PC-9 (cell line): Measurements from ENCODE around the gene GOLM1. TPM values are rescaled to one million over a fixed set of nuclear protein-coding genes. Genes with fewer than 3 reads are reported as not detected.

Experiments used
- BruUV-seq: library from RNA; stranded (reverse); fragments of 400-500 nt; replicated peaks from 2 replicates; lab custom pipeline; 2021; lab: Mats Ljungman, UMichigan
- CTCF ChIA-PET: fragments of 300-600 bp; sonication (Branson Sonifier 250); formaldehyde crosslinking; loops from one replicate; lab custom pipeline; 2022; ENCODE audit warnings: antibody characterized with exemption; lab: Charles Lee
- POLR2A ChIA-PET: fragments of 300-600 bp; sonication (Branson Sonifier 250); formaldehyde crosslinking; loops from one replicate; lab custom pipeline; 2022; ENCODE audit warnings: antibody characterized with exemption; ENCODE audit not compliant: unreplicated experiment; lab: Charles Lee
- DNase-seq, 2 experiments: peaks; one replicate each; pipeline versions ENCODE4 v3.0.0 to v3.0.0-alpha.2; 2015 to 2022; ENCODE audit warnings: mixed read lengths in 1 of 2
- H2AFZ ChIP-seq: fragments of 200-600 bp; sonication (generic); 2 replicates; pipeline ENCODE4 v1.8.1; 2017; ENCODE audit warnings: antibody characterized with exemption
- H3F3A ChIP-seq: fragments of 200-600 bp; sonication (generic); 2 replicates; pipeline ENCODE4 v1.8.1; 2017; ENCODE audit warnings: antibody characterized with exemption, mild to moderate bottlenecking, low read depth; ENCODE audit not compliant: insufficient read depth
- H3K27ac ChIP-seq: fragments of 200-600 bp; sonication (generic); 2 replicates; pipeline ENCODE4 v1.6.1; 2016; ENCODE audit warnings: mixed run types
- H3K27me3 ChIP-seq: fragments of 200-600 bp; sonication (generic); 2 replicates; pipeline ENCODE4 v1.6.1; 2016; ENCODE audit warnings: low read depth, mixed run types; ENCODE audit not compliant: insufficient read depth
- H3K36me3 ChIP-seq: fragments of 200-600 bp; sonication (generic); 2 replicates; pipeline ENCODE4 v1.6.1; 2016; ENCODE audit warnings: low read depth, mixed run types
- H3K4me1 ChIP-seq: fragments of 200-600 bp; sonication (generic); replicated peaks from 2 replicates; pipeline ENCODE4 v1.6.1; 2016; ENCODE audit warnings: mixed run types; ENCODE audit not compliant: insufficient read depth
- H3K4me2 ChIP-seq: fragments of 200-600 bp; sonication (generic); 2 replicates; pipeline ENCODE4 v1.6.1; 2017; ENCODE audit warnings: mixed run types
- H3K4me3 ChIP-seq: fragments of 200-600 bp; sonication (generic); 2 replicates; pipeline ENCODE4 v1.6.1; 2016; ENCODE audit warnings: mixed run types
- H3K79me2 ChIP-seq: fragments of 200-600 bp; sonication (generic); 2 replicates; pipeline ENCODE4 v1.6.1; 2017; ENCODE audit warnings: low read depth, mixed run types
- H3K9me2 ChIP-seq: fragments of 200-600 bp; sonication (generic); 2 replicates; pipeline ENCODE4 v1.8.1; 2017; ENCODE audit warnings: mild to moderate bottlenecking; ENCODE audit not compliant: insufficient read depth
- H3K9me3 ChIP-seq: fragments of 200-600 bp; sonication (generic); 2 replicates; pipeline ENCODE4 v1.8.1; 2016; ENCODE audit warnings: low read depth; ENCODE audit not compliant: insufficient read depth
- H4K20me1 ChIP-seq: fragments of 200-600 bp; sonication (generic); 2 replicates; pipeline ENCODE4 v1.8.1; 2017; ENCODE audit not compliant: insufficient read depth
- CTCF ChIP-seq: fragments of 200-600 bp; sonication (generic); conservative IDR thresholded peaks from 2 replicates; pipeline ENCODE4 v1.6.1; 2017; ENCODE audit warnings: mixed run types, antibody characterized with exemption, mild to moderate bottlenecking, moderate library complexity
- EZH2 ChIP-seq: fragments of 200-600 bp; sonication (generic); IDR thresholded peaks from 2 replicates; pipeline ENCODE4 v1.8.0; 2017; ENCODE audit warnings: antibody characterized with exemption, low read depth
- intact Hi-C: fragments of 100-400 bp; cut with micrococcal nuclease; formaldehyde crosslinking; loops from one replicate; pipeline ENCODE4 v1.10.0; 2022; ENCODE audit not compliant: unreplicated experiment
- total RNA-seq: library from RNA; stranded (reverse); gene quantifications from 2 replicates; pipeline ENCODE4 v1.2.3, GENCODE V29; 2021

Gene GOLM1
- total RNA-seq, 1 experiment from 2014 or later = 94.7 TPM

GRCh38 chr9:86093788-86094555 is 5.4 kb downstream of the GOLM1 start:
- 0 out of 2 replicates have a peak, but pooled peaks cover 7% of the 10 kb centered on the region for H3K36me3 ChIP-seq
- TSS peak; percentile 84 for BruUV-seq
- no peak overlapping the region for H2AFZ ChIP-seq
- no peaks in the 10 kb centered on the region; the same call in 1 of the 2 replicates for H3K9me3 ChIP-seq
- H3K4me2 ChIP-seq = peak overlapping the region; percentile 55
- peaks cover 22% of the 10 kb centered on the region for H3F3A ChIP-seq
- H3K4me3 ChIP-seq = no peak overlapping the region; the same call in 1 of the 2 replicates
- H4K20me1 ChIP-seq = no peaks in the 10 kb centered on the region
- no peaks in the 10 kb centered on the region for H3K27me3 ChIP-seq
- peak; percentile 83 to 92 for DNase-seq
- CTCF ChIA-PET = interaction anchor here (0.7 kb wide), 1 partner anchor 17 kb away, joined by 3 read pairs; no protein-coding TSS in a partner anchor
- intact Hi-C loops = loop anchor here (1.0 kb wide), 1 partner anchor 15 kb away; no protein-coding TSS in a partner anchor
- H3K4me1 ChIP-seq = peaks cover 48% of the 10 kb centered on the region
- peaks cover 68% of the 10 kb centered on the region for H3K79me2 ChIP-seq
- POLR2A ChIA-PET = no interaction called here
- H3K27ac ChIP-seq = peak overlapping the region; percentile 91
- H3K9me2 ChIP-seq = no peaks in the 10 kb centered on the region
- TF ChIP-seq CTCF (no peak), EZH2 (no peak)

GRCh38 chr9:86091477-86091876 is 7.9 kb downstream of the GOLM1 start:
- BruUV-seq = no TSS peak

GRCh38 chr9:86082870-86083269 is 16.5 kb downstream of the GOLM1 start:
- Histone ChIP-seq H3K9me3 (no peaks in the 10 kb centered on the region), H3K27me3 (no peaks in the 10 kb centered on the region), H4K20me1 (no peaks in the 10 kb centered on the region), H3F3A (peaks cover 20% of the 10 kb centered on the region), H3K27ac (no peak overlapping the region), H3K4me2 (no peak overlapping the region), H3K36me3 (peaks cover 4% of the 10 kb centered on the region; the same call in 1 of the 2 replicates), H3K4me1 (peaks cover 29% of the 10 kb centered on the region), H2AFZ (no peak overlapping the region), H3K9me2 (no peaks in the 10 kb centered on the region), H3K79me2 (peaks cover 22% of the 10 kb centered on the region), H3K4me3 (no peak overlapping the region)
- no peak for TF ChIP-seq CTCF
- TF ChIP-seq EZH2 = no peak
- no peak for DNase-seq
- ChIA-PET CTCF (no interaction called here), POLR2A (no interaction called here)
- BruUV-seq = no TSS peak
- intact Hi-C loops = no loop called here

More at GRCh38 chr9:86091477-86091876, 7.9 kb downstream of the GOLM1 start:
- Histone ChIP-seq H3K27me3 (no peaks in the 10 kb centered on the region), H2AFZ (no peak overlapping the region), H3K79me2 (peaks cover 43% of the 10 kb centered on the region), H3K4me2 (no peak overlapping the region), H3K9me3 (no peaks in the 10 kb centered on the region; the same call in 1 of the 2 replicates), H3F3A (peaks cover 22% of the 10 kb centered on the region), H3K9me2 (no peaks in the 10 kb centered on the region), H4K20me1 (no peaks in the 10 kb centered on the region), H3K36me3 (0 out of 2 replicates have a peak, but pooled peaks cover 7% of the 10 kb centered on the region), H3K27ac (no peak overlapping the region), H3K4me3 (no peak overlapping the region), H3K4me1 (peaks cover 31% of the 10 kb centered on the region)
- ChIA-PET POLR2A (no interaction called here), CTCF (no interaction called here)
- no peak for TF ChIP-seq EZH2
- TF ChIP-seq CTCF = no peak
- no peak for DNase-seq
- intact Hi-C loops = no loop called here
